ENCODE measurements around the gene ZNF142. TPM values are rescaled to one million over a fixed set of nuclear protein-coding genes. Genes with fewer than 3 reads are reported as not detected.

Gene ZNF142
- total and polyA plus RNA-seq, 9 of the 15 experiments (the other 6 are each of a cell fraction or from before 2014, with no cell fraction given), result 0.50 to 26.1 (median 4.5) TPM

- peaks cover 3% of the 10 kb centered on the region for H3K9me1 ChIP-seq (ENCODE audit: control insufficient read depth, insufficient read depth, low read length)
- H2AFZ ChIP-seq (ENCODE audit: low read depth, low read length), result no peak overlapping the region
- peaks cover 60% of the 10 kb centered on the region; the same call in 2 of the 3 replicates for H3K36me3 ChIP-seq (ENCODE audit: control insufficient read depth, insufficient read depth, low read length)
- POLR2A ChIA-PET, result no interaction called here
- no peaks in the 10 kb centered on the region for H3K9me3 ChIP-seq (replicated peaks; ENCODE audit: control insufficient read depth, insufficient read depth, low read depth, low read length)
- no TSS peak for BruUV-seq (replicated peaks)
- in situ Hi-C loops (cut with MboI) (no loop called here), intact Hi-C loops (cut with micrococcal nuclease) (no loop called here)
- peaks cover 18% of the 10 kb centered on the region for H3K79me2 ChIP-seq (ENCODE audit: control insufficient read depth, insufficient read depth, low read length)
- H3K27me3 ChIP-seq (ENCODE audit: control insufficient read depth in 2 of 2, insufficient read depth in 2 of 2, low read length in 2 of 2), result no peaks in the 10 kb centered on the region
- DNase-seq (ENCODE audit: extremely low read depth in 1 of 4, low spot score in 3 of 4), result no peak
- TF ChIP-seq POLR2G (IDR thresholded peaks at IDR 0.05; ENCODE audit: low read depth, low read length) (0 out of 2 replicates have a peak, but pooled peaks have one; percentile 27), RBFOX2 (IDR thresholded peaks at IDR 0.05; ENCODE audit: low read depth, low read length) (0 out of 2 replicates have a peak, but pooled peaks have one; percentile 42), HNRNPUL1 (IDR thresholded peaks at IDR 0.05; ENCODE audit: low read length) (no peak)
- ATAC-seq, result no peak
- H3K4me1 ChIP-seq (replicated peaks in 1 of 2; ENCODE audit: control insufficient read depth in 2 of 2, insufficient read depth in 2 of 2, low read length in 2 of 2), result peaks cover 6 to 13% of the 10 kb centered on the region in 2 experiments; a peak in 3 of 5 replicates
- H3K4me3 ChIP-seq, result no peak overlapping the region
- CTCF ChIA-PET (ENCODE audit: low intra/inter-chr PET ratio), result no interaction called here
- no peaks in the 10 kb centered on the region for H4K20me1 ChIP-seq (replicated peaks; ENCODE audit: control insufficient read depth, insufficient read depth, low read length)
- FAIRE-seq, result no peak
- H3K4me2 ChIP-seq (ENCODE audit: insufficient read depth, low read length), result no peak overlapping the region
- WGBS (ENCODE audit: insufficient coverage, low coverage, missing lambda C conversion rate), result 83% methylated on average over 4 of the region's 15 CpGs
- no peak overlapping the region for H3K27ac ChIP-seq (ENCODE audit: extremely low read depth, low read depth, low read length)
- peak overlapping the region in 1 of 2 experiments; percentile 23; a peak in 1 of 4 replicates for H3K9ac ChIP-seq (ENCODE audit: insufficient read depth in 1 of 2, low read depth in 2 of 2, low read length in 2 of 2)
Observed at GRCh38 chr2:218663901-218664300, 4.5 kb upstream of the ZNF142 start.

- intact Hi-C loops (cut with micrococcal nuclease), result no loop called here
- BruUV-seq (replicated peaks), result no TSS peak
- WGBS (ENCODE audit: insufficient coverage, low coverage, missing lambda C conversion rate), result 87% methylated on average over 4 of the region's 10 CpGs
- Histone ChIP-seq H3K27me3 (ENCODE audit: control insufficient read depth in 2 of 2, insufficient read depth in 2 of 2, low read length in 2 of 2) (no peaks in the 10 kb centered on the region), H3K4me1 (replicated peaks in 1 of 2; ENCODE audit: control insufficient read depth in 2 of 2, insufficient read depth in 2 of 2, low read length in 2 of 2) (peaks cover 6 to 17% of the 10 kb centered on the region in 2 experiments; a peak in 3 of 5 replicates), H3K9me1 (ENCODE audit: control insufficient read depth, insufficient read depth, low read length) (peaks cover 4% of the 10 kb centered on the region), H4K20me1 (replicated peaks; ENCODE audit: control insufficient read depth, insufficient read depth, low read length) (no peaks in the 10 kb centered on the region), H3K4me3 (no peak overlapping the region), H3K27ac (ENCODE audit: extremely low read depth, low read depth, low read length) (no peak overlapping the region), H3K9me3 (replicated peaks; ENCODE audit: control insufficient read depth, insufficient read depth, low read depth, low read length) (no peaks in the 10 kb centered on the region), H2AFZ (ENCODE audit: low read depth, low read length) (no peak overlapping the region), H3K4me2 (ENCODE audit: insufficient read depth, low read length) (no peak overlapping the region), H3K79me2 (ENCODE audit: control insufficient read depth, insufficient read depth, low read length) (peaks cover 28% of the 10 kb centered on the region), H3K36me3 (ENCODE audit: control insufficient read depth, insufficient read depth, low read length) (peaks cover 59% of the 10 kb centered on the region; the same call in 2 of the 3 replicates), H3K9ac (ENCODE audit: insufficient read depth in 1 of 2, low read depth in 2 of 2, low read length in 2 of 2) (no peak overlapping the region)
- no peak for TF ChIP-seq ZBTB2 (IDR thresholded peaks at IDR 0.05)
- TF ChIP-seq ZNF316 (IDR thresholded peaks at IDR 0.05), result no peak
- TF ChIP-seq MITF (IDR thresholded peaks at IDR 0.05), result no peak
- TF ChIP-seq ZBTB34 (CRISPR knock-in tag; IDR thresholded peaks at IDR 0.05), result no peak
- 0 out of 2 replicates have a peak, but pooled peaks have one; percentile 18 for TF ChIP-seq RBFOX2 (IDR thresholded peaks at IDR 0.05; ENCODE audit: low read depth, low read length)
- no peak for TF ChIP-seq TSC22D4 (tag; IDR thresholded peaks at IDR 0.05)
- in situ Hi-C loops (cut with MboI), result no loop called here
- DNase-seq (ENCODE audit: extremely low read depth in 1 of 4, low spot score in 3 of 4) (no peak), ATAC-seq (no peak), FAIRE-seq (no peak)
- POLR2A ChIA-PET, result no interaction called here
- CTCF ChIA-PET (ENCODE audit: low intra/inter-chr PET ratio), result no interaction called here
Observed at GRCh38 chr2:218662827-218663226, 3.4 kb upstream of the ZNF142 start.

Data from K562 (cell line).